BLaER1 (cell line): ENCODE results near the gene CCDC12.

ENCODE experiments used
- H3K27ac ChIP-seq: shearing (Covaris generic); formaldehyde crosslinking; 2 replicates; pipeline ENCODE4 v1.8.1; 2022
- H3K27me3 ChIP-seq: shearing (Covaris generic); formaldehyde crosslinking; 2 replicates; pipeline ENCODE4 v1.8.1; 2022
- H3K36me3 ChIP-seq: shearing (Covaris generic); formaldehyde crosslinking; 2 replicates; pipeline ENCODE4 v1.8.1; 2022
- H3K4me1 ChIP-seq: shearing (Covaris generic); formaldehyde crosslinking; 2 replicates; pipeline ENCODE4 v1.8.1; 2022
- H3K4me2 ChIP-seq: shearing (Covaris generic); formaldehyde crosslinking; 2 replicates; pipeline ENCODE4 v1.8.1; 2022
- H3K4me3 ChIP-seq: shearing (Covaris generic); formaldehyde crosslinking; 2 replicates; pipeline ENCODE4 v1.8.1; 2022
- H3K9ac ChIP-seq: shearing (Covaris generic); formaldehyde crosslinking; 2 replicates; pipeline ENCODE4 v1.8.1; 2022
- H3K9me3 ChIP-seq: shearing (Covaris generic); formaldehyde crosslinking; 2 replicates; pipeline ENCODE4 v1.8.1; 2022
- H4K20me1 ChIP-seq: shearing (Covaris generic); formaldehyde crosslinking; 2 replicates; pipeline ENCODE4 v1.8.1; 2022
- Cebpa-rat ChIP-seq: shearing (Covaris generic); IDR thresholded peaks from 2 replicates; pipeline ENCODE4 v1.8.1; 2022

CCDC12 gene

DNA sequence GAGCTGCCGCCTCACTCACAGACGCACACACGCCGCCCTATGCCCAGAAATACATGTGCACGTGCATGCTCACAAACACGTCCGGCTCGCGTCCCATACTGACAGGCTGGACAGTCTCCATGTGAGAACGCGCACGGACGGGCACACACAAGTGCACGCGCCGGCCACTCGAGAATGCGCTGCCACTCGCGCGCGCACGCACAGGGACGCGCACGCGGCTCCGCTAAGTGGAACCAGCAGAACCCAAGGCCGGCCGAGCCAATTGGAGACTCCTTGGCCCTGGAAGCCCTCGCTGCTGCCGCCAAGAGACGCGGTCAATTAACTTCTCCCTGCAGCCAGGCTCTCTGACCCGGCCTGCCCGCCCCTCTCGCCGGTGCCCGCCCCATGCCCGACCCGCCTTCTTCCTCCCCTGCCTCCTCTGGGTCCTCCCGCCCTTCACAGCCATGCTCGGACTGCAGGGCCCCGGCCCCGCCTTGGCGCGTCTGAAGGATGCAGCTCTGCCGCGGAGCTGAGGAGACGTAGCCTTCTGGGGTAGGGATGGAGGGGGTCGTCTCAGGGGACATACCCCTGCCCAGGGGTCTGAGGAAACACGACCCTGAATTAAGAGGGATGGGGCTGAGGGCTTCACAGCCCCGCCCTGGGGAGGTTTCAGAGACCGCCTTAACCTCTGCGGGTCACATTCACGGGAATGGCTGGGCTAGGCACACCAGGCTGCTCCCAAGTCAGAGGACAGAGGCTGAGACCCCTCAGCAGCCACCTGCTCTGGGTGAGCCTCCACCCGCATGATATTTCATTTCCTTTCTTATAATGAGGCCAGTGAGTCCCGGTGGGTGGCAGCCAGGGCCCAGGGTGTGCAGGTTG, 84.0 kb downstream of the CCDC12 start:
- Histone ChIP-seq H3K36me3 (no peaks in the 10 kb centered on the region), H3K27ac (peak overlapping the region; percentile 16; the same call in 1 of the 2 replicates), H3K9me3 (no peaks in the 10 kb centered on the region), H3K9ac (peak overlapping the region; percentile 43; the same call in 1 of the 2 replicates), H3K4me3 (peak overlapping the region; percentile 61), H3K4me2 (peak overlapping the region; percentile 96), H4K20me1 (no peaks in the 10 kb centered on the region), H3K4me1 (peaks cover 54% of the 10 kb centered on the region), H3K27me3 (no peaks in the 10 kb centered on the region; the same call in 1 of the 2 replicates)
- no peak for TF ChIP-seq Cebpa-rat

GRCh38 chr3:46891132-46891531, 85.4 kb downstream of the CCDC12 start:
- Histone ChIP-seq H4K20me1 (no peaks in the 10 kb centered on the region), H3K27me3 (no peaks in the 10 kb centered on the region; the same call in 1 of the 2 replicates), H3K4me2 (peak overlapping the region; percentile 96), H3K4me3 (no peak overlapping the region), H3K36me3 (no peaks in the 10 kb centered on the region), H3K27ac (no peak overlapping the region), H3K9me3 (no peaks in the 10 kb centered on the region), H3K4me1 (peaks cover 54% of the 10 kb centered on the region), H3K9ac (no peak overlapping the region)
- no peak for TF ChIP-seq Cebpa-rat

GRCh38 chr3:46890132-46890531, 86.4 kb downstream of the CCDC12 start:
- Histone ChIP-seq H3K4me2 (peak overlapping the region; percentile 96), H3K36me3 (no peaks in the 10 kb centered on the region), H3K9me3 (no peaks in the 10 kb centered on the region), H3K4me1 (peaks cover 54% of the 10 kb centered on the region), H3K4me3 (no peak overlapping the region), H3K27me3 (peaks cover 4% of the 10 kb centered on the region; the same call in 1 of the 2 replicates), H4K20me1 (no peaks in the 10 kb centered on the region), H3K27ac (no peak overlapping the region), H3K9ac (no peak overlapping the region)
- TF ChIP-seq Cebpa-rat, result no peak

DNA sequence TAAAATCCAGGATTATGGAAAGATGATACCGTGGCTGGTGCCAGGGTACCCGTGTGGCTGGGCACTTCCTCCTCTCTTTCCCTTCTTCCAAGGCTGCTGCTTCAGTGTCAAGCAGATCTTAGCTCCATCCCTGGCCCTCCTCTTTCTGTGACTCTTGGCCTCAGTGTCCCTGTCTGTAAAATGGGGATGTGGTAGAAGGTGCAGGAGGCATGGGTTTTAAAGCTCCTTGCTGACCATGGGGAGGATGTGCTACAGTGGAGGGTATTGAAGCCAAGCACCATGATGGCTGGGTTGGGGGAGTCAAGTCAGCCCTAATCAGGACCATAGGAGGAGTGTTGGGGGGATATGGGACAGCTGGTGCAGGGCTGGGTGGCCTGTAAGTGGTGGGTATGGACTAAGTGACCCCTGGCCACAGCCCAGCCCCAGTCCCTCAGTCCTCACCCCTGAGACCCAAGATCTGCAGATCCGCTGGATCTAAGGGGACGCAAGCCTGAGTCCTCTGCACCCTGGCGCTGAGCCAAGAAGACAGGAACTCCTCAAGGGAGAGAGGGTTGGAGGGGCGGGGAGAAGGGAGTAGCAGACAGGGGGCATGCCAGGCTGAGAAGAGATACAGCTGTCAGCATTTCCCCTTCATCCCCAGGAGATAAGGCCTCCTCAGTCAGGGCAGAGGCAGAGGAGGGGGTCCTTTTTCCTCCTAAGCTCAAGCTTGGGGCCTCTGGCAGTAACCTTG, 87.0 kb downstream of the CCDC12 start:
- no peak for TF ChIP-seq Cebpa-rat
- Histone ChIP-seq H3K27me3 (peaks cover 10% of the 10 kb centered on the region), H3K9me3 (no peaks in the 10 kb centered on the region), H3K9ac (no peak overlapping the region), H3K4me1 (peaks cover 57% of the 10 kb centered on the region), H4K20me1 (peaks cover 3% of the 10 kb centered on the region), H3K36me3 (no peaks in the 10 kb centered on the region), H3K4me3 (no peak overlapping the region), H3K4me2 (peak overlapping the region; percentile 96), H3K27ac (no peak overlapping the region)

DNA sequence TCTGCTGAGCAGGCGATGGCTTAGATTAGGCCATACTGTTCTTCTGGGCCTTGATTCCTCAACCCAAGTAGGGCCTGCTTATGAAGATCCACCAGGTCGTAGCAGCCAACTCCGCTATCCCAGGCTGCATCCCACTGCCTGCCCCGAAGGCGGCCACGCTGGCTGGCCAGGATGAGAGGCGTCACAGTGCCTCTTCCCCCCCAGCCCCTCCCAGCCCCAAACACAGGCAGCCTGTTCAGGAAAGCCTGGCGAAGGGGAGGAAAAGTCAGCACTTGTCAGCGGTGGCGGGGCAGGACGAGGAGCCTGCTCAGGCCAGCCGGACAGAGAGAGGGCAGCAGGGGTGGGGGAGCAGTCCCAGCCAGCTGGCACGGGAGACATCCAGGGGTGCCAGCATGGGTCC, 87.8 kb downstream of the CCDC12 start:
- TF ChIP-seq Cebpa-rat, result no peak
- no peak overlapping the region for H3K27ac ChIP-seq
- H3K27me3 ChIP-seq, result peaks cover 18% of the 10 kb centered on the region
- H3K4me3 ChIP-seq, result no peak overlapping the region
- no peaks in the 10 kb centered on the region for H3K36me3 ChIP-seq
- peaks cover 12% of the 10 kb centered on the region for H4K20me1 ChIP-seq
- peaks cover 63% of the 10 kb centered on the region for H3K4me1 ChIP-seq
- peak overlapping the region; percentile 96 for H3K4me2 ChIP-seq
- H3K9ac ChIP-seq, result no peak overlapping the region
- no peaks in the 10 kb centered on the region for H3K9me3 ChIP-seq

DNA sequence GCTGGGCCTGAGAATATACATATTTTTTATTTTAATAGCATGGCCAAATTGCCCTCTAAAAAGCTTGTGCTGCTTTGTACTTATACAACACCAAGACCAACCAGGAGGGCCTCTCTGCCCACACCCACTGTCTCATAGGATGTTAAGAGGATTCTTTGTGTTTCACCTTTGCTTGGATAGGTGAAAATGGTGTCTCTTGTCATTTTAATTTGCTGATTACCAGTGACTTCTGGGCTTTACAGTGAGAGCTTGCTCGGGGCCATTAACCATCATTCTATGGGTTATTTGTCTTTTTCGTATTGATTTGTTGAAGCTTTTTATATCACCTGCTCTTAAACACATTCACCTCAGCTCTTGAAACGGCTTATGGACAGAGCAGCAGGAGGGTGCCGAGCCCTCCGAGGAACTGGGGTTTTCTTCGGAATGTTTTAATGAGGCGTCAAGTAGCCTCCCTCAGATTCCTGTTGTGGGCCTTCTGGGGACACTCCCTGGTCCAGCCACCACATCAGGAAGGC, 88.5 kb downstream of the CCDC12 start:
- Histone ChIP-seq H3K4me1 (peaks cover 61% of the 10 kb centered on the region), H3K27me3 (peaks cover 24% of the 10 kb centered on the region), H3K9ac (no peak overlapping the region), H3K27ac (no peak overlapping the region), H3K4me3 (no peak overlapping the region), H4K20me1 (peaks cover 17% of the 10 kb centered on the region), H3K36me3 (no peaks in the 10 kb centered on the region), H3K4me2 (no peak overlapping the region), H3K9me3 (no peaks in the 10 kb centered on the region)
- no peak for TF ChIP-seq Cebpa-rat

GRCh38 chr3:46885612-46886011, 90.9 kb downstream of the CCDC12 start:
- H3K36me3 ChIP-seq, result no peaks in the 10 kb centered on the region
- H3K9ac ChIP-seq, result no peak overlapping the region
- peaks cover 50% of the 10 kb centered on the region for H3K4me1 ChIP-seq
- H3K27ac ChIP-seq, result no peak overlapping the region
- peaks cover 46% of the 10 kb centered on the region for H3K27me3 ChIP-seq
- no peaks in the 10 kb centered on the region for H3K9me3 ChIP-seq
- no peak overlapping the region for H3K4me2 ChIP-seq
- H3K4me3 ChIP-seq, result no peak overlapping the region
- no peak for TF ChIP-seq Cebpa-rat
- peaks cover 24% of the 10 kb centered on the region for H4K20me1 ChIP-seq

DNA sequence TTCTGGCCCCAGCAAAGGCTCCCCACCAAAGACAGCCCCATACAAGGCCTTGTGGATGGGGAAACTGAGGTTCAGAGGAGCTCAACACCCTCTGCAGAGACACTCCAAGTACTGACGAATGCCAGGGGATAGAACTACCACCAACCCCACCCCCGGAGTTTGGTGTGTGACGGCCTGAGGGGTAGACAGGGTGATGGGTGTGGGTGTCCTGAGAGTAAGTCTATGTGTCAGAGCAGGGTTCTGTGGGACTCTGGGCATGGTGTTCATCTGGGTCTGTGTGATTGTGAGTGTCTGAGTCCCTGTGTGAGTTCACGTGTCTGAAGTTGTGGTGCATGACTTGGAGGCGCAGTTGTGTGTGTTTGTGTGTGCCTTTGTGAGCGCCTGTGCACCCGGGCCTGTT, 91.6 kb downstream of the CCDC12 start:
- no peak overlapping the region for H3K9ac ChIP-seq
- no peak overlapping the region for H3K27ac ChIP-seq
- peaks cover 49% of the 10 kb centered on the region for H3K4me1 ChIP-seq
- H3K9me3 ChIP-seq, result no peaks in the 10 kb centered on the region
- H3K27me3 ChIP-seq, result peaks cover 53% of the 10 kb centered on the region
- H4K20me1 ChIP-seq, result peaks cover 24% of the 10 kb centered on the region
- no peak for TF ChIP-seq Cebpa-rat
- no peaks in the 10 kb centered on the region for H3K36me3 ChIP-seq
- H3K4me2 ChIP-seq, result peak overlapping the region; percentile 90; the same call in 1 of the 2 replicates
- H3K4me3 ChIP-seq, result no peak overlapping the region

GRCh38 chr3:46884427-46884826, 92.1 kb downstream of the CCDC12 start:
- Histone ChIP-seq H3K4me3 (no peak overlapping the region), H3K27me3 (peaks cover 58% of the 10 kb centered on the region), H4K20me1 (peaks cover 24% of the 10 kb centered on the region), H3K4me2 (peak overlapping the region; percentile 90), H3K4me1 (peaks cover 48% of the 10 kb centered on the region), H3K36me3 (no peaks in the 10 kb centered on the region), H3K27ac (no peak overlapping the region), H3K9ac (no peak overlapping the region), H3K9me3 (no peaks in the 10 kb centered on the region)
- no peak for TF ChIP-seq Cebpa-rat

GRCh38 chr3:46883830-46884185, 92.7 kb downstream of the CCDC12 start:
- Histone ChIP-seq H3K27ac (no peak overlapping the region), H3K4me2 (peak overlapping the region; percentile 90), H3K9ac (no peak overlapping the region), H3K9me3 (no peaks in the 10 kb centered on the region), H3K4me1 (peaks cover 46% of the 10 kb centered on the region), H3K27me3 (peaks cover 61% of the 10 kb centered on the region), H3K4me3 (peak overlapping the region; percentile 62), H4K20me1 (peaks cover 24% of the 10 kb centered on the region), H3K36me3 (no peaks in the 10 kb centered on the region)
- no peak for TF ChIP-seq Cebpa-rat
